GM19351 (cell line): ENCODE measurements around the gene TNFAIP8.
A peak's percentile ranks its signal among the peaks of the same experiment; 100 is the strongest.

ENCODE experiments used
- ATAC-seq: cut with Tn5 transposase; IDR thresholded peaks from one replicate; pipeline ENCODE4 v1.9.1; 2021; ENCODE audit warnings: mild to moderate bottlenecking, moderate library complexity; ENCODE audit not compliant: unreplicated experiment

The TNFAIP8 gene

GRCh38 chr5:119328753-119329602, 26.8 kb upstream of the TNFAIP8 start:
- ATAC-seq = no peak

GRCh38 chr5:119329666-119330065, 26.2 kb upstream of the TNFAIP8 start:
- no peak for ATAC-seq

- no peak for ATAC-seq
Observed at GRCh38 chr5:119330367-119331183, 25.2 kb upstream of the TNFAIP8 start.

GRCh38 chr5:119331566-119332095, 24.2 kb upstream of the TNFAIP8 start:
- no peak for ATAC-seq

- no peak for ATAC-seq
Observed at GRCh38 chr5:119332208-119332607, 23.6 kb upstream of the TNFAIP8 start.

- peak; percentile 23 for ATAC-seq
Observed at GRCh38 chr5:119332978-119333401, 22.8 kb upstream of the TNFAIP8 start.

GRCh38 chr5:119333421-119333851, 22.4 kb upstream of the TNFAIP8 start:
- ATAC-seq = peak; percentile 19

GRCh38 chr5:119335261-119335677, 20.6 kb upstream of the TNFAIP8 start:
- no peak for ATAC-seq

- ATAC-seq = no peak
Observed at GRCh38 chr5:119336262-119336661, 19.6 kb upstream of the TNFAIP8 start.

- ATAC-seq = no peak
Observed at GRCh38 chr5:119336845-119337580, 18.8 kb upstream of the TNFAIP8 start.

GRCh38 chr5:119338326-119338946, 17.4 kb upstream of the TNFAIP8 start:
- ATAC-seq = no peak

GRCh38 chr5:119339344-119339743, 16.5 kb upstream of the TNFAIP8 start:
- no peak for ATAC-seq

- no peak for ATAC-seq
Observed at GRCh38 chr5:119339965-119340364, 15.9 kb upstream of the TNFAIP8 start.

- peak; percentile 55 for ATAC-seq
Observed at GRCh38 chr5:119340597-119341218, 15.1 kb upstream of the TNFAIP8 start.

GRCh38 chr5:119341452-119342349, 14.1 kb upstream of the TNFAIP8 start:
- ATAC-seq = peak; percentile 46

GRCh38 chr5:119342406-119342805, 13.4 kb upstream of the TNFAIP8 start:
- no peak for ATAC-seq

- no peak for ATAC-seq
Observed at GRCh38 chr5:119343052-119343451, 12.8 kb upstream of the TNFAIP8 start.

- ATAC-seq = peak; percentile 22
Observed at GRCh38 chr5:119343766-119344165, 12.1 kb upstream of the TNFAIP8 start.

- ATAC-seq = no peak
Observed at GRCh38 chr5:119344231-119344630, 11.6 kb upstream of the TNFAIP8 start.
